HepG2 (cell line): Measurements from ENCODE around the gene NOM1. TPM values are rescaled to one million over a fixed set of nuclear protein-coding genes. Genes with fewer than 3 reads are reported as not detected.

ENCODE experiments used
- BRF2 ChIP-seq: sonication (generic); formaldehyde crosslinking; IDR thresholded peaks from 2 replicates; pipeline ENCODE4 v1.8.1; 2022; ENCODE audit warnings: mild to moderate bottlenecking, missing genetic modification reagents
- CBX2 ChIP-seq, 2 experiments: fragments of 200-600 bp in 1 of 2; sonication (generic); formaldehyde crosslinking in 1 of 2; IDR thresholded peaks; 2 replicates each; pipeline versions ENCODE4 v1.7.0 to v1.8.1; 2018 to 2022; ENCODE audit warnings: low read depth in 2 of 2, low read length in 1 of 2, mild to moderate bottlenecking in 1 of 2, missing genetic modification reagents in 1 of 2
- ELF3 ChIP-seq: IDR thresholded peaks from 2 replicates; pipeline ENCODE4 v1.6.1; 2016; ENCODE audit warnings: missing genetic modification reagents, missing compliant biosample characterization
- HHEX ChIP-seq: IDR thresholded peaks from 2 replicates; pipeline ENCODE4 v1.6.1; 2016; ENCODE audit warnings: control low read depth
- PAX8 ChIP-seq: sonication (generic); formaldehyde crosslinking; IDR thresholded peaks from 2 replicates; pipeline ENCODE4 v1.8.0; 2022; ENCODE audit warnings: mild to moderate bottlenecking, missing genetic modification reagents, borderline replicate concordance
- SNAPC2 ChIP-seq: sonication (generic); formaldehyde crosslinking; IDR thresholded peaks from 2 replicates; pipeline ENCODE4 v1.8.1; 2022; ENCODE audit warnings: mild to moderate bottlenecking, missing genetic modification reagents
- SNAPC4 ChIP-seq: sonication (generic); formaldehyde crosslinking; IDR thresholded peaks from 2 replicates; pipeline ENCODE4 v1.4.0; 2020; ENCODE audit warnings: mild to moderate bottlenecking, missing genetic modification reagents
- SNAPC5 ChIP-seq: sonication (generic); formaldehyde crosslinking; IDR thresholded peaks from 2 replicates; pipeline ENCODE4 v1.8.1; 2023; ENCODE audit warnings: mild to moderate bottlenecking, missing genetic modification reagents, borderline replicate concordance
- THAP11 ChIP-seq: IDR thresholded peaks from 2 replicates; pipeline ENCODE4 v1.6.1; 2016; ENCODE audit warnings: missing biosample characterization, missing genetic modification reagents
- ZNF567 ChIP-seq: sonication (generic); formaldehyde crosslinking; IDR thresholded peaks from 2 replicates; pipeline ENCODE4 v1.8.1; 2023; ENCODE audit warnings: mild to moderate bottlenecking, missing genetic modification reagents, borderline replicate concordance
- ZNF597 ChIP-seq: sonication (generic); formaldehyde crosslinking; IDR thresholded peaks from 2 replicates; pipeline ENCODE4 v1.5.0; 2020; ENCODE audit warnings: missing genetic modification reagents
- ZNF781 ChIP-seq: sonication (generic); formaldehyde crosslinking; IDR thresholded peaks from 2 replicates; pipeline ENCODE4 v1.5.1; 2020; ENCODE audit warnings: borderline replicate concordance, mild to moderate bottlenecking, missing genetic modification reagents; ENCODE audit errors: not compliant biosample characterization
- ZNF816 ChIP-seq: sonication (generic); formaldehyde crosslinking; IDR thresholded peaks from 2 replicates; pipeline ENCODE4 v1.8.0; 2022; ENCODE audit warnings: missing genetic modification reagents, mild to moderate bottlenecking, borderline replicate concordance
- ZSCAN31 ChIP-seq: sonication (generic); formaldehyde crosslinking; IDR thresholded peaks from 2 replicates; pipeline ENCODE4 v1.5.0; 2020; ENCODE audit warnings: low read depth, mild to moderate bottlenecking, missing genetic modification reagents
- polyA plus RNA-seq, 8 experiments: library from polyadenylated mRNA; depleted of rRNA in 3 of 8; stranded (reverse) in 7 of 8; unstranded in 1 of 8; fragments of >200 nt; fragmentation: Illumina TruSeq in 4 of 8; extraction: Trizol in 4 of 8; gene quantifications; 2 replicates each; pipeline versions ENCODE4 v1.2.1 to v1.2.3, GENCODE V29; 2011 to 2016; ENCODE audit warnings: low read depth in 4 of 8, missing spikeins in 1 of 8, mixed read lengths in 1 of 8; ENCODE audit not compliant: insufficient read depth in 1 of 8
- total RNA-seq, 5 experiments: library from RNA; depleted of rRNA; stranded (reverse); fragments of >200 nt; fragmentation: Illumina TruSeq; extraction: Trizol; gene quantifications; 2 replicates each; pipeline ENCODE4 v1.2.3, GENCODE V29; 2016; ENCODE audit warnings: low read depth in 1 of 5
- TF ChIP-seq, protein P1 (sequence below): sonication (generic); formaldehyde crosslinking; IDR thresholded peaks from 2 replicates; pipeline ENCODE4 v1.4.0; 2020; ENCODE audit warnings: missing genetic modification reagents
- TF ChIP-seq, protein P2 (sequence below): sonication (generic); formaldehyde crosslinking; IDR thresholded peaks from 2 replicates; pipeline ENCODE4 v1.5.0; 2020; ENCODE audit warnings: mild to moderate bottlenecking, missing genetic modification reagents

Gene NOM1
- total and polyA plus RNA-seq, 2 of the 13 experiments (the other 11 are each of a cell fraction or from before 2014, with no cell fraction given), result 14.2 to 26.2 TPM

- no peak for TF ChIP-seq SNAPC4 (CRISPR knock-in tag)
- TF ChIP-seq, protein P1, sequence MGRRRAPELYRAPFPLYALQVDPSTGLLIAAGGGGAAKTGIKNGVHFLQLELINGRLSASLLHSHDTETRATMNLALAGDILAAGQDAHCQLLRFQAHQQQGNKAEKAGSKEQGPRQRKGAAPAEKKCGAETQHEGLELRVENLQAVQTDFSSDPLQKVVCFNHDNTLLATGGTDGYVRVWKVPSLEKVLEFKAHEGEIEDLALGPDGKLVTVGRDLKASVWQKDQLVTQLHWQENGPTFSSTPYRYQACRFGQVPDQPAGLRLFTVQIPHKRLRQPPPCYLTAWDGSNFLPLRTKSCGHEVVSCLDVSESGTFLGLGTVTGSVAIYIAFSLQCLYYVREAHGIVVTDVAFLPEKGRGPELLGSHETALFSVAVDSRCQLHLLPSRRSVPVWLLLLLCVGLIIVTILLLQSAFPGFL (CRISPR knock-in tag), result no peak
- TF ChIP-seq CBX2 (IDR thresholded peaks at IDR 0.05; ENCODE audit: low read depth, low read length), result no peak
- TF ChIP-seq CBX2 (CRISPR knock-in tag; IDR thresholded peaks at IDR 0.05; ENCODE audit: low read depth), result no peak
- no peak for TF ChIP-seq ZNF597
- TF ChIP-seq SNAPC2, result no peak
- TF ChIP-seq THAP11, result no peak
- TF ChIP-seq ELF3 (CRISPR knock-in tag), result peak; percentile 43; the same call in 1 of the 2 replicates
- TF ChIP-seq ZNF567, result no peak
- TF ChIP-seq PAX8 (CRISPR knock-in tag), result no peak
- TF ChIP-seq, protein P2, sequence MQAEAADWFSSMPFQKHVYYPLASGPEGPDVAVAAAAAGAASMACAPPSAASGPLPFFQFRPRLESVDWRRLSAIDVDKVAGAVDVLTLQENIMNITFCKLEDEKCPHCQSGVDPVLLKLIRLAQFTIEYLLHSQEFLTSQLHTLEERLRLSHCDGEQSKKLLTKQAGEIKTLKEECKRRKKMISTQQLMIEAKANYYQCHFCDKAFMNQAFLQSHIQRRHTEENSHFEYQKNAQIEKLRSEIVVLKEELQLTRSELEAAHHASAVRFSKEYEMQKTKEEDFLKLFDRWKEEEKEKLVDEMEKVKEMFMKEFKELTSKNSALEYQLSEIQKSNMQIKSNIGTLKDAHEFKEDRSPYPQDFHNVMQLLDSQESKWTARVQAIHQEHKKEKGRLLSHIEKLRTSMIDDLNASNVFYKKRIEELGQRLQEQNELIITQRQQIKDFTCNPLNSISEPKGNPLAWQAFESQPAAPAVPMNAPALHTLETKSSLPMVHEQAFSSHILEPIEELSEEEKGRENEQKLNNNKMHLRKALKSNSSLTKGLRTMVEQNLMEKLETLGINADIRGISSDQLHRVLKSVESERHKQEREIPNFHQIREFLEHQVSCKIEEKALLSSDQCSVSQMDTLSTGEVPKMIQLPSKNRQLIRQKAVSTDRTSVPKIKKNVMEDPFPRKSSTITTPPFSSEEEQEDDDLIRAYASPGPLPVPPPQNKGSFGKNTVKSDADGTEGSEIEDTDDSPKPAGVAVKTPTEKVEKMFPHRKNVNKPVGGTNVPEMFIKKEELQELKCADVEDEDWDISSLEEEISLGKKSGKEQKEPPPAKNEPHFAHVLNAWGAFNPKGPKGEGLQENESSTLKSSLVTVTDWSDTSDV (CRISPR knock-in tag), result no peak; the same call in 1 of the 2 replicates
- 0 out of 2 replicates have a peak, but pooled peaks have one; percentile 40 for TF ChIP-seq ZNF816 (CRISPR knock-in tag)
- peak; percentile 47 for TF ChIP-seq ZNF781
- TF ChIP-seq BRF2 (CRISPR knock-in tag), result peak; percentile 54; the same call in 1 of the 2 replicates
- peak; percentile 93 for TF ChIP-seq HHEX (CRISPR knock-in tag)
- TF ChIP-seq ZSCAN31 (CRISPR knock-in tag), result no peak
- no peak for TF ChIP-seq SNAPC5 (CRISPR knock-in tag)
These were observed 62.0 kb downstream of the NOM1 start (continued) for GRCh38 chr7:157011333-157012112.
